A673 (cell line): ENCODE measurements around the gene ASCL2.

Source experiments
- EZH2 ChIP-seq: fragments of 200-600 bp; sonication (generic); IDR thresholded peaks from 2 replicates; pipeline ENCODE4 v1.6.1; 2017; ENCODE audit warnings: borderline replicate concordance, low read depth, mild to moderate bottlenecking, mixed read lengths, antibody characterized with exemption, low read length; ENCODE audit not compliant: poor library complexity, severe bottlenecking
- TF ChIP-seq, protein P1 (sequence below): fragments of 300-800, 200-600 bp; sonication (generic); conservative IDR thresholded peaks from 2 replicates; pipeline ENCODE4 v1.5.1; 2017; ENCODE audit warnings: low read depth, mild to moderate bottlenecking, antibody characterized with exemption, low read length, moderate library complexity, mixed read lengths

GRCh38 chr11:2302896-2303626 lies 32.7 kb upstream of the ASCL2 start:
- TF ChIP-seq EZH2: no peak
- TF ChIP-seq, protein P1, sequence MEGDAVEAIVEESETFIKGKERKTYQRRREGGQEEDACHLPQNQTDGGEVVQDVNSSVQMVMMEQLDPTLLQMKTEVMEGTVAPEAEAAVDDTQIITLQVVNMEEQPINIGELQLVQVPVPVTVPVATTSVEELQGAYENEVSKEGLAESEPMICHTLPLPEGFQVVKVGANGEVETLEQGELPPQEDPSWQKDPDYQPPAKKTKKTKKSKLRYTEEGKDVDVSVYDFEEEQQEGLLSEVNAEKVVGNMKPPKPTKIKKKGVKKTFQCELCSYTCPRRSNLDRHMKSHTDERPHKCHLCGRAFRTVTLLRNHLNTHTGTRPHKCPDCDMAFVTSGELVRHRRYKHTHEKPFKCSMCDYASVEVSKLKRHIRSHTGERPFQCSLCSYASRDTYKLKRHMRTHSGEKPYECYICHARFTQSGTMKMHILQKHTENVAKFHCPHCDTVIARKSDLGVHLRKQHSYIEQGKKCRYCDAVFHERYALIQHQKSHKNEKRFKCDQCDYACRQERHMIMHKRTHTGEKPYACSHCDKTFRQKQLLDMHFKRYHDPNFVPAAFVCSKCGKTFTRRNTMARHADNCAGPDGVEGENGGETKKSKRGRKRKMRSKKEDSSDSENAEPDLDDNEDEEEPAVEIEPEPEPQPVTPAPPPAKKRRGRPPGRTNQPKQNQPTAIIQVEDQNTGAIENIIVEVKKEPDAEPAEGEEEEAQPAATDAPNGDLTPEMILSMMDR: no peak
